Fibroblast of pulmonary artery (primary cell): ENCODE data around the gene SLC25A17.
A peak's percentile ranks its signal among the peaks of the same experiment; 100 is the strongest.
"Not testable (repeated sequence)": the region's sequence is repeated elsewhere in the genome, so short reads cannot be mapped to it uniquely, and the experiment has no call there.

Experiments
- DNase-seq: peaks from one replicate; pipeline ENCODE4 v3.0.0-alpha.2; 2010; ENCODE audit warnings: low read depth
- H3K4me3 ChIP-seq: replicated peaks from 2 replicates; pipeline ENCODE4 v1.5.1; 2011; ENCODE audit warnings: low read depth, mild to moderate bottlenecking, control low read depth, low read length, moderate library complexity
- CTCF ChIP-seq: IDR thresholded peaks from 2 replicates; pipeline ENCODE4 v1.5.1; 2011; ENCODE audit warnings: mild to moderate bottlenecking, control low read depth, low read length, inconsistent platforms; ENCODE audit errors: missing control alignments

The SLC25A17 gene

GRCh38 chr22:40799008-40799407, 20.1 kb downstream of the SLC25A17 start:
- TF ChIP-seq CTCF: no peak
- no peak overlapping the region for H3K4me3 ChIP-seq
- DNase-seq: no peak

DNA sequence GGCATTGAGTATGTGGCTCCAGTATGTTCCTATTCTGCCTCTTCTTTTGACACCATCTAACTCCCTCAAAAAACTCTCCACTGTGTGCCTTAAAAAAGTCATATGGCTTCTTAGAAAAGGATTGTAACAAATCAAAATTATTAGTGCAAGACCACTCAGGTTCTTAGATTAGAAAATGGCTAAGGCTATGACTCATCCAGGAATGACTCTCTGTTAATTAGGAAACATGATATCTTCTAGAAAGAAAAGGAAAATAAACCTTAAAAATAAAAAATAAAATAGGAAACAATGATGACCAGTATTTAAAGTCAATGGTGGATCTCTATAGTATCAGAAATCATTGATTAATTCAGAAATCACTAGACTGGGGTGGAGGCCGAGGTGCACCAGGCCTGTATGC, 21.7 kb downstream of the SLC25A17 start:
- no peak for TF ChIP-seq CTCF
- H3K4me3 ChIP-seq: no peak overlapping the region
- peak; percentile 11 for DNase-seq

DNA sequence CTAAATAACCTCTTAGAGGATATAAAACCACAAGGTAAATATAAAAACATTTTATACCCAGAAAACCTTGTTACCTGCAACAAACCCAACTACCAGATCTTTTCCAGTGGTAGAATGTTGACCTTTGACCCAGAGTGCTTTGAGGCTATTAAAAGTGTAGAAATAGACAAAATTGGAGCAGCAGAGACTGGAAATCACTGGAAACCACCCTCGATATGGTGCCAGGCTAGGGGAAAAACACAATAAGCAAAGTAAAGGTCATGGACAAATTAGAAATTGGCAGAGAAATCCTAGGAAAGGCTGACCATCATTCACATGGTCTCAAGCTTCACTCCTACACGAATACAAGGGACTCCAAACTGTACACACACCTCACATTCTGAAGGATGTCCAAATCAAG, 26.7 kb downstream of the SLC25A17 start:
- DNase-seq: no peak
- H3K4me3 ChIP-seq: no peak overlapping the region
- no peak for TF ChIP-seq CTCF

GRCh38 chr22:40791241-40791640, 27.9 kb downstream of the SLC25A17 start:
- H3K4me3 ChIP-seq: no peak overlapping the region
- DNase-seq: peak; percentile 33
- no peak for TF ChIP-seq CTCF

DNA sequence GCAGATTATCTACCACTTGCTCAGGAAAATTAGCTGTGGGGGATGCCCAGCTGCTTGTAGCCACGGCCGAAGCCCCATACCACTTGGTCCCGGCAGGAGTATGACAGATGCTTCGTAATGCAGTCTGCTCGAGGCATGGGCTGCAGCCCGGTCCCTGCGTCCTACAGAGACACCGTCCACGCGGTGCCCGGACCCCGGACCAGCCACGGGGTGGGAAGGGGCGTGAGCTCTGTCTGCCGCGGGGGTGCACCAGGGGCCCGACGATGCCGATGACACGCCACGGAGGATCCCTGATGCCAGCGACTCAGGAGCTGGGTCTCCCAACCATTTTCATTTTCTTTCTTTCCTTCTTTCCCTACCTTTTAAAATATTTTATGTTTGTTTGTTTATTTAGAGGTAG, 30.0 kb downstream of the SLC25A17 start:
- H3K4me3 ChIP-seq: no peak overlapping the region
- no peak for DNase-seq
- no peak for TF ChIP-seq CTCF

DNA sequence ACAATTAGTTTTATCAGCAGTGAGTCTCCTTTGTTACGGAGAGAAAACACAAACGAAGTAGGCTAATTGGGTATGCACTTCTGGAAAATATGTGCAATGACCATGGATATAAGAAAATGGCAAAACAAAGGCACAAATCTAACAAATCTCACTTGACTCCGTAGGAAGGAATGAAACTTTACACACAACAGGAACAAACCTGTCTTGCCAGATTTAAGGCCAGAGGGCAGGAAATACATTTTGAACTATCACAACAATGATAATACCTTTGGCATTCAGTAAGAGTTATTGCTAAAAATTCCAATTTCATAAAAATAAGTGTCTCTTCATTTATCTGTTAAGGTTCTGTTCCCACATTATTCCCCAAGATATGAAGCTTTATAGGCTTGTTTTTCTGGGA, 36.6 kb downstream of the SLC25A17 start:
- no peak for DNase-seq
- no peak overlapping the region for H3K4me3 ChIP-seq
- TF ChIP-seq CTCF: no peak

DNA sequence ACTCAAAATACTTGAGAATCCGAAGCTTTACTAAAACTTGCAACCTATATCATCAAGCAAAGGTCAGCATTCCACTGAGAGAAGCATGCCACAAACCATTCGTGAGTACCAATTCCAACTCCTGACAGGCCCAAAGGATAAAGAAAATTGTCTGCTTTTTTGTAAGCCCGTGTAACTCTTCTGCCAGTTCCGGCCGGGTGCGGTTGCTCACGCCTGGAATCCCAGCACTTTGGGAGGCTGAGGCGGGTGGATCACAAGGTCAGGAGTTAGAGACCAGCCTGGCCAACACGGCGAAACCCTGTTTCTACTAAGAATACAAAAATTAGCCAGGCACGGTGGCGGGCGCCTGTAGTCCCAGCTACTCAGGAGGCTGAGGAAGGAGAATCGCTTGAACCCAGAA, 37.4 kb downstream of the SLC25A17 start:
- not testable (repeated sequence) for DNase-seq, H3K4me3 ChIP-seq

DNA sequence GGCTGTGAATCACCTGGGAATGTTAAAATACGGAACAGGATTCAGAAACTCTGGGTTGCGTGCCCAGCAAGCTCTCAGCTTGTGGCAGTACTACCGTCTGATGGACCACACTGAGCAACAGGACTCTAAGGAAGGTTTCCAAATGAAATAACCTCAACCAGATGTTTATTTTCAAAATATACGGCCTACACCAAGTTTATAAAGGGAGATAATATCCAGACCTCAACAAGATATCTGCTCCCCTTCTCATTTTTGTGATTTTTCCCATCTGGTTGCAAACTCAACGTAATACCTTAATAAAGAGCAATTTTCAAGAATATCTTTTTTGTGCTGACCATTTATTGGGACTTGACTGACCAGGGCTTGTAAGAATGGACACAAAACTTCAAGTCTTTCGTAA, 49.4 kb downstream of the SLC25A17 start:
- no peak for DNase-seq
- TF ChIP-seq CTCF: no peak
- no peak overlapping the region for H3K4me3 ChIP-seq
